Lower lobe of right lung (tissue), 2 donors: ENCODE measurements around the gene EVX1. TPM values are rescaled to one million over a fixed set of nuclear protein-coding genes. Genes with fewer than 3 reads are reported as not detected.

Experiments
- ATAC-seq, 2 donors: fragments of 200-7000 bp; cut with Tn5 transposase; one replicate each; pipeline ENCODE4 v1.9.1; 2020 to 2022; ENCODE audit warnings: mild to moderate bottlenecking in 2 of 2, moderate library complexity in 2 of 2
- DNase-seq: peaks from one replicate; pipeline ENCODE4 v3.0.0-alpha.2; 2020
- H3K27ac ChIP-seq: fragments of 200-600 bp; one replicate; pipeline ENCODE4 v1.8.0; 2022
- H3K27me3 ChIP-seq: fragments of 200-600 bp; one replicate; pipeline ENCODE4 v1.8.0; 2022; ENCODE audit warnings: low read depth
- H3K36me3 ChIP-seq: fragments of 200-600 bp; one replicate; pipeline ENCODE4 v1.8.0; 2022; ENCODE audit warnings: mild to moderate bottlenecking
- H3K4me1 ChIP-seq: fragments of 200-600 bp; one replicate; pipeline ENCODE4 v1.8.0; 2022
- H3K4me3 ChIP-seq: fragments of 200-600 bp; one replicate; pipeline ENCODE4 v1.8.0; 2022; ENCODE audit warnings: mild to moderate bottlenecking
- H3K9me3 ChIP-seq: fragments of 200-600 bp; one replicate; pipeline ENCODE4 v1.8.0; 2022
- intact Hi-C: fragments of 100-400 bp; cut with DNase I; formaldehyde crosslinking; loops from one replicate; pipeline ENCODE4 v1.11.0; 2022
- total RNA-seq: library from RNA; stranded (reverse); fragmentation: NEBNext Ultra II Directional; extraction: Animal tissue kit (Norgen Biotek cat#: 25700); gene quantifications from one replicate; pipeline ENCODE4 v1.2.1, GENCODE V29; 2021
- TF ChIP-seq, protein P1 (sequence below): fragments of 200-600 bp; IDR thresholded peaks from one replicate; pipeline ENCODE4 v1.8.0; 2022; ENCODE audit warnings: antibody characterized with exemption, mild to moderate bottlenecking
- donor health status: DM: no; HTN: yes; CAD: no; lungs with severe emphysema.

Gene EVX1
- total RNA-seq, 1 donor from 2014 or later, result not detected

DNA sequence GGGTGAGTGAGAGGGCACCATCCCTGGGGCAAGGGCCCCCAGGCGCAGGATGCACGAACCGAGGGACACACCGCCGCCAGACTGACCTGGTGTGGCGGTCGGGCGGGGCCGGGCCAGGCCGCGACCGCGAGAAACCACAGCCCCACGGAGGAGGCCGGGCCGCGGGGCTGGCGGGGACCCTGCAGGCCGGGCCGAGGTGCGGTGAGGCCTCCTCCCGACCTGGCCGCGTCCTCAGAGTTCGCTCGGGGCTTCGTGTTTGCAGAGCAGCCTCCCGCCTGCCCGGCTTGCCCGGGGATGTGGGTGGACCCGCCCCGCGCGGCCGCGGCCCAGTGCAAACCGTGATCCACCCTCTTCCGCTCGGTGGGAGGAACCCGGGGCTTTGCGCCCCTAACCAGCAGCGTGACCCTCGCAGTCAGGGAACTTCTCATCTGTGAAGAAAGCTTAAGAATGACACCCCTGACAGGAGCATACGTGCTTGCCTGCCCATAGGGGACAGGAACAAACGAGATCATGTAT is 22.1 kb upstream of the EVX1 start:
- DNase-seq, result no peak
- Histone ChIP-seq H3K36me3 (no peaks in the 10 kb centered on the region), H3K27me3 (peaks cover 92% of the 10 kb centered on the region), H3K9me3 (no peaks in the 10 kb centered on the region), H3K4me1 (no peaks in the 10 kb centered on the region), H3K4me3 (peak overlapping the region; percentile 27), H3K27ac (no peak overlapping the region)
- TF ChIP-seq, protein P1, sequence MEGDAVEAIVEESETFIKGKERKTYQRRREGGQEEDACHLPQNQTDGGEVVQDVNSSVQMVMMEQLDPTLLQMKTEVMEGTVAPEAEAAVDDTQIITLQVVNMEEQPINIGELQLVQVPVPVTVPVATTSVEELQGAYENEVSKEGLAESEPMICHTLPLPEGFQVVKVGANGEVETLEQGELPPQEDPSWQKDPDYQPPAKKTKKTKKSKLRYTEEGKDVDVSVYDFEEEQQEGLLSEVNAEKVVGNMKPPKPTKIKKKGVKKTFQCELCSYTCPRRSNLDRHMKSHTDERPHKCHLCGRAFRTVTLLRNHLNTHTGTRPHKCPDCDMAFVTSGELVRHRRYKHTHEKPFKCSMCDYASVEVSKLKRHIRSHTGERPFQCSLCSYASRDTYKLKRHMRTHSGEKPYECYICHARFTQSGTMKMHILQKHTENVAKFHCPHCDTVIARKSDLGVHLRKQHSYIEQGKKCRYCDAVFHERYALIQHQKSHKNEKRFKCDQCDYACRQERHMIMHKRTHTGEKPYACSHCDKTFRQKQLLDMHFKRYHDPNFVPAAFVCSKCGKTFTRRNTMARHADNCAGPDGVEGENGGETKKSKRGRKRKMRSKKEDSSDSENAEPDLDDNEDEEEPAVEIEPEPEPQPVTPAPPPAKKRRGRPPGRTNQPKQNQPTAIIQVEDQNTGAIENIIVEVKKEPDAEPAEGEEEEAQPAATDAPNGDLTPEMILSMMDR, result no peak
- intact Hi-C loops, result no loop called here
- ATAC-seq, result peak in 1 of 2 donors; percentile 29

DNA sequence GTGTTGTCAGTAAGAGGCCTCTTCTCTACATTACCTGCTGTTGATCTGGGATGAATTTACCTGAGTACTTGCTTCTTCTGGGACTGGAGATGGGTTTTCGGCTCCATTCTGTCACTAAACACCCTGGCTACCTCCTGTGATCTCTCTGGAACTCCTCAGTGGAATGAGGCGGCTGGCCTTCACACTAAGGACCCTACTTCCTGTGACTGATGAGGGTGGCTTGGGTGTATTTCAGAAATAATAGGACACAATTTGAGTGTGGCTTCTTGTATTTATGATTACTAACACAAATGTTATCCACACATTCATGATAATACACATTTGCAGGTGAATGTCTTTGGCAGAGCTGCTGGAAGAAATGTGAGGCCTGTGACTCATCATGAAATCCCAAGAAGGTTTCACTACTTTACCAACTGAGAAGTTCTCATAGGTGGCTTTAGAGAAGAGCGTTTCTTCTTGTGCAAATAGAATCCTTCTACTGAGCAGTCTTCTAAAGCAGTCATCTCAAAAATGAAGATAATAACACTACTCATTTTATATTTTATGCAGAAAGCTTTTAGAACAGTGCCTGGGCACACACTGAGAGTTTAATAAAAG is 21.3 kb upstream of the EVX1 start:
- Histone ChIP-seq H3K9me3 (no peaks in the 10 kb centered on the region), H3K4me1 (no peaks in the 10 kb centered on the region), H3K27ac (no peak overlapping the region), H3K36me3 (no peaks in the 10 kb centered on the region), H3K27me3 (peaks cover 92% of the 10 kb centered on the region), H3K4me3 (no peak overlapping the region)
- intact Hi-C loops, result no loop called here
- TF ChIP-seq, protein P1, result no peak
- DNase-seq, result no peak
- no peak for ATAC-seq

DNA sequence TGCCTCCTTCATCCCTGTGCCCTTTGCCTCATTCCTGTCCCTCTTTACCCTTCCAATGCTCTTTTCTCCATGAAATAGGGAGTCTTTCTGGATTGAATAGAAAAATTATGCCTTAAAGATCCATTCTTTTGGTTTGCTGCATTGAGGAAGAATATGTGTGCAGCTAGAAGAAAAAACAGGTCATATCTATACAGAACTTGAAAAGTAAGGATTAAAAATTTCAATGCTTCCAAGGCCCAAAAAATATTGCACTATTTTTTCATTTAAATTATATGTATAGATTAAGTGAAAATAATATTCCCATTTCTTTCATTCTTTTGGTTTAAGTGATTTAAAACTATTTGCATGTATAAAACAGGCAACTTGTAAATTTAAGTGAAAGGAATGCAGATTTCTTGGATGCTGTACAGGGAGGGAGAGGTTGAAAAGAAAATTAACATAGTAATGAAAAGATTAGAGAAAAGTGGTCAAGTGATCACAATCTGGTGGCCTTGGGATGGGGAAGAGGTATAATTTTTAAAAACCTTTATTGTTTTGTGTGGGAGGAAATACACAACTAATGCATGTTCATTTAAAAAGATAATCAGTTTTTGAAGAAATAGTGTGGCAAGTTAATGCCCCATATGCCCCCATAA is 18.5 kb upstream of the EVX1 start:
- TF ChIP-seq, protein P1, result no peak
- no peak overlapping the region for H3K4me3 ChIP-seq
- peaks cover 89% of the 10 kb centered on the region for H3K27me3 ChIP-seq
- H3K27ac ChIP-seq, result no peak overlapping the region
- DNase-seq, result no peak
- intact Hi-C loops, result no loop called here
- no peaks in the 10 kb centered on the region for H3K36me3 ChIP-seq
- no peaks in the 10 kb centered on the region for H3K9me3 ChIP-seq
- H3K4me1 ChIP-seq, result no peaks in the 10 kb centered on the region
- ATAC-seq, result no peak

DNA sequence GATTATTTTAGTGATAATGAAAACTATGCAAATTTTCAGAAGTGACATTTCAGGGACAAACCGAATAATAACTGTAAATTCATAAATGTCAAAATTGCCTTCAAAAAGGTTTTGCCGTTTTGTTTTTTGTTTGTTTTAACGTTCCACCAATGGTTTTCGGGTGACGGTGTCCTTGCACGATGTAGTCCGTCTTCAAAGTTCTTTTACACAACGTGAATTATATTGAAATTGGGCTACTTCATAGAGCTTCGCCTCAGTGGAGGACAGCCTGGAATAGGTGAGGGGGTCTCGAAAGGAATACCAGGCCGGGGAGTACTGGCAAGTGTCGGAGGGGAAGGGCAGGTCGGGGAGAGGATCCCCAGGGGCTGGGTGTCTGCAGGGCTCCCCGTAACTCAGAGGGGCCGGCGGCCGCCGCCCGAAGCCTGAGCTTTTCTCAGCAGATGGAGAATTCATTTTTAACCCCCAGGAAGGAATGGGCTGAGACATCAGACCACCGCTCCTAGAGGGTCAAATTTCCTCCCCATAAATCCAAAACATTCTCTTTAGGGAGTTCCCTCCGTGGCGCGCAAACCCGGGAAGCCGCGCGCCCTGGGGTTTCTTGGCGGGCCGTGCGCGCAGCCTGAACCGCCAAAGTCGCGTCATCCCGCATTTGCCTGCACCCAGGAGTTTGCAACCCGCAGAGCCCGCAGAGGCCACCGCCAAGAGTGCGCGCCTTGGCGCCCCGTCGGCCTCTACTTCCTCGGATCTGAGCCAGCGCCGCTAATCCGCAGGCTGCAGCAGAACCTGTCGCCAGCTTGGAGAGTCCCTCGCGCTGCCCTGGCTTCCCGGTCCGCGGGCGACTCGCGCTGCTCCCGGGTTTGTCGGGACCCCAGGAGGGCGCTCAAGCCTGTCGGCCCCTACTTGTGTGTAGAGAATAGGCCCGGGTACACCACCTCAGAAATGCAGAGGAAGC is 17.3 kb upstream of the EVX1 start:
- Histone ChIP-seq H3K27me3 (peaks cover 77% of the 10 kb centered on the region), H3K36me3 (no peaks in the 10 kb centered on the region), H3K4me1 (no peaks in the 10 kb centered on the region), H3K27ac (no peak overlapping the region), H3K9me3 (no peaks in the 10 kb centered on the region), H3K4me3 (no peak overlapping the region)
- intact Hi-C loops, result no loop called here
- DNase-seq (no peak), ATAC-seq (no peak)
- TF ChIP-seq, protein P1, result no peak

DNA sequence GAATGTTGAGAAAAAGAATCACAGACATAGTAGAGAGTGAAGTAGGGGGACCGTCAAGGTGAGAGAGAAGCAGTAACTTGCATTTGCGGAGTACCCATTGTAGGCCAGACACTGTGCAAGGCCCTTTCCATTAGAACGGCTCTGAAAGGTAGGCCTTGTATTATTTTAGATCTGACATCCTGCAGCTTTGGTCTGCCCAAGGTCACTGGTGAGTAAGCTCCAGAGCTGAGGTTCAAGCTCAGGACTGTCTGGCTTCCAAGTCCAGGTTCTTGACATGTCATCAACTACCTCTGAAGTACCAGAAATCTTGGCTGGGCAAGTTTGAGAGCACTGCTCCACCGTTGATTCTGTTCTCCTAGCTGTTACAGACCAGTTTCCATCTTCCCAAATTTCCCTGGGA is 13.2 kb upstream of the EVX1 start:
- Histone ChIP-seq H3K4me3 (no peak overlapping the region), H3K36me3 (no peaks in the 10 kb centered on the region), H3K4me1 (no peaks in the 10 kb centered on the region), H3K9me3 (no peaks in the 10 kb centered on the region), H3K27ac (no peak overlapping the region), H3K27me3 (peaks cover 62% of the 10 kb centered on the region)
- no peak for DNase-seq
- TF ChIP-seq, protein P1, result no peak
- intact Hi-C loops, result no loop called here
- no peak for ATAC-seq
